ENCODE measurements around the gene CHCHD3.

- TF ChIP-seq CTCF (IDR thresholded peaks at IDR 0.05) (no peak), POLR2A (IDR thresholded peaks at IDR 0.05) (no peak)
These were observed 255.7 kb downstream of the CHCHD3 start for GRCh38 chr7:132825932-132826835.

Data from vagina (tissue), 2 donors.